ENCODE data around the gene ETV1.
"Not testable (repeated sequence)": the region's sequence is repeated elsewhere in the genome, so short reads cannot be mapped to it uniquely, and the experiment has no call there.

ETV1 gene

DNA sequence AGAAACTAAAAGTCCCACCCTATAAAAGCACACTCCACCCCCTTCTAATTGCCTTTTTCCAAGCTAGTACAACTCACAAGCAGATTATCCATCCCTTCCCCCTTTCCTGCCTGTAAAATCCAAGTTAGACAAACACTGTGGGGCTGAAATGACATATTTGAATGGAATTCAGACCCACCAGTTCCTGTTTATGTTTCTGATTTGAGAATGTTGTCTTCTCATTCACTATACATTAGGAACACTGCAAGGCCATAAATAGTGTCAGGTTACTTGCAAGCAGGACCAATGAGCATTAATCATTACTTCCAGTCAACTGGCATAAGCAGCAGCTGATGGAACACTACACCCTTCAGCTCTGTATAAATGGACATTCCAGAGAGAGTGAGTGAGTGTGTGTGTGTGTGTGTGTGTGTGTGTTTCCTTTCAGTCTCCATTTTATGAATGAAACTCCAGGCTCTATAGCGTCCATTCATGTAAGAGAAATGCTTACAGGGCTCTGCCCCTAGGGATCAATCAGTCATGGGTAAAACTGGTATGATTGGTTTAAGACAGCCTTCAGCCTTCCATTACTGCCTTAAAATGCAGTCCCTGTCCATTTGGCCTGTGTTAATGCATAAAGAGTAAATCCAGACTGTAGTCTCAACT, 69.3 kb downstream of the ETV1 start:
- peak; percentile 90 for DNase-seq

DNA sequence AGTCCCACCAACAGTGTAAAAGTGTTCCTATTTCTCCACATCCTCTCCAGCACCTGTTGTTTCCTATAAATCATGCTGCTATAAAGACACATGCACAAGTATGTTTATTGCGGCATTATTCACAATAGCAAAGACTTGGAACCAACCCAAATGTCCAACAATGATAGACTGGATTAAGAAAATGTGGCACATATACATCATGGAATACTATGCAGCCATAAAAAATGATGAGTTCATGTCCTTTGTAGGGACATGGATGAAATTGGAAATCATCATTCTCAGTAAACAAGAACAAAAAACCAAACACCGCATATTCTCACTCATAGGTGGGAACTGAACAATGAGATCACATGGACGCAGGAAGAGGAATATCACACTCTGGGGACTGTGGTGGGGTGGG, 71.1 kb downstream of the ETV1 start:
- not testable (repeated sequence) for DNase-seq

DNA sequence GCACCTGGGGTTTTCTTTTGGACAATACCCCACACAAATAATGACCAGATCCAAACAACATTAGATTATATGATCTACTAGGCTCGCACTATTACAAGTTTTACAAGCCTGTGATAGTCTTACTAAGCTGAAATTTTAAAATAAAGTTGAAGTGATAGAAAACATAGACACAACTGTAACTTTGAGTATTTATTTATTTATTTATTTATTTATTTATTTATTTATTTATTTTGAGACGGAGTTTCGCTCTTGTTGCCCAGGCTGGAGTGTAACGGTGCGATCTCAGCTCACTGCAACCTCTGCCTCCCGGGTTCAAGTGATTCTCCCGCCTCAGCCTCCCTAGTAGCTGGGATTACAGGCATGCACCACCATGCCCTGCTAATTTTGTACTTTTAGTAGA, 72.4 kb downstream of the ETV1 start:
- not testable (repeated sequence) for DNase-seq

DNA sequence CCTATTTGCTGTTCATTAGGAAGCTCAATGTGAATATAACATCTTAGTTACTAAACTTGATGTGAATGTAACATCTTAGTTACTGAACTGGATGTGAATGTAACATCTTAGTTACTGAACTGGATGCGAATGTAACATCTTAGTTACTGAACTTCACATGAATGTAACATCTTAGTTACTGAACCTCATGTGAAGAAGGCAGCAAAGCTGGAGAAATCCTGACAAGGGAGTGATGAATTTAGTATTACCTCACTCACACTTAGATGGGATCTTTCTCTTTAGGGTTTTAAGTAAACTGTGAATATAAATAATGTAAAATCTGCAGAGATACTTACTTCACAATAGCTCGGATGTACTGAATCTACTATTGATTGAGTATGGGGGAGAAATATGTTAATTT, 73.6 kb downstream of the ETV1 start:
- no peak for DNase-seq

DNA sequence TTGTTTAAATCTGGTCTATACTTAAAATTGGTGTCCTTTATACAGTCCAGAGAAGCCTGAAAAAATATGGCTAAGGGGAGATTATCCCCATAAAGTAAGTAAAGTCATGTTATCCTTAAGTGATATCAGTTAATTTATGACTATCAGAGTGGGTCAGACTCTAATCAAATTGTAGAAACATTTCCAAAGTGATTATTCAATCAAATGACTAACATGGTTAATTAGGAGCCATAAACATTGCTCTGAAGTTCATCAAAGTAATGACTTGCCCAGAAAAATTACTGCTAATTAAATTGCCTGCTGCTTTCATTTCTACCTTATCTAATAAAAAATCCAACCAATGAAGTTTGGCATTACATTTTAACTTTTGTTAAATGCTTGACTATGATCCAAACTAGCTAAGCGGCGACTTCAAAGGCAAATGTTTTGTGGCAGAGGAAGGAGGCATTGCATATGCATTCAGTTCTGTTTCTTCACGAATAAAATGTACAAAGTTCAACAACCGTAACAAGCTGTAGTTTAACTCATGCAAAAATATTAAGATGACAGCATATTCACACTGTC, 76.7 kb downstream of the ETV1 start:
- DNase-seq: no peak

DNA sequence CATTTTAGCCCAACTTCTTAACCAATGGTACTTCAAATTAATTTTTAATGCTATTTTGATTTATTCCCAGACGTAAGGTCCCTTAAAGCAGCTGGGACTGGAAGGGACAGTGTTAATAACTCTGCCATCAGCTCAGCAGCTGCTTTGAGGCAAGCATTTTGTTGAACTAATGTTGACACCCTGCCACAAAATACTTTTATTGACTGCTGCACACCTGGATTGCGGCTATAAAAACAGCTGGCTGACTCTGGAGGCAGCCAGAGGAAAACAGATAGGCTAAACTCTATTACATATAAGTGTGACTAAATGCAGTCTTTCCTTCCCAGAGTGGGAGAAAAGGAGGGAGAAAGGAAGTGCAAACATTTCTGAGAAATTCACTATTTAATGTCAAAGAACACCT, 77.6 kb downstream of the ETV1 start:
- DNase-seq: no peak

DNA sequence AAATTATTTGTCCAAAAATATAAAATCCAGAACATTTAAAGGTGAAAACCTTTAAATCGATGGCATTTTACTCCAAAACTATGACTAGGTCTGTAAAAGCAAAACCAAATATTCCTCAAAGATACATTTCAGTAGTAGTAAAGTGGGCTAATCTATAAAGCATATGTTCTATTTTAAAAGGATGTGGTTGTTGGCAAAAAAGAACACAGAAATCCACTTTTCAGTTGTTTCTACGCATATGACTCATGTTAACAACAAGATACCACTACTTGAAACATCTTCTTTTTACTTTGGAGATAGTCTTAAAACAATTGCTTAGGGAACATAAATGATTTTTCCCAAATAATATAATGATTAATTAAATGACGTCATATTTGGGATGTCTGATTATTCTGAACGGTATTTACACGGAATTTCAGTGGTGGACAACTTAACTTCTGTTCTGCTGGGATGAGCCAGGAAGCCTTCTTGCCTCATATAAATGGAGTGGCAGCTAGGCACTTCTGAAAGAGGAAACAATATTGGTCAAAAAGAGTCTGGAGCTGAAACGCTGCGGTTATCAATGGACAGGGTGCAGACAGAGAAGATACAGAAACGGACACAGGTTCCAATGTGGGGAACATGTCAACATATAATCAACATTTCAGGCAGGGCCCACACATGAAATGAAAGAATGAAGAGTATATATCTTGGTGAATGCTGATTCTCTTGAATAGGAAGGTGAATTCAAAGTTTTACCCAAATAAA, 78.5 kb downstream of the ETV1 start:
- no peak for DNase-seq

DNA sequence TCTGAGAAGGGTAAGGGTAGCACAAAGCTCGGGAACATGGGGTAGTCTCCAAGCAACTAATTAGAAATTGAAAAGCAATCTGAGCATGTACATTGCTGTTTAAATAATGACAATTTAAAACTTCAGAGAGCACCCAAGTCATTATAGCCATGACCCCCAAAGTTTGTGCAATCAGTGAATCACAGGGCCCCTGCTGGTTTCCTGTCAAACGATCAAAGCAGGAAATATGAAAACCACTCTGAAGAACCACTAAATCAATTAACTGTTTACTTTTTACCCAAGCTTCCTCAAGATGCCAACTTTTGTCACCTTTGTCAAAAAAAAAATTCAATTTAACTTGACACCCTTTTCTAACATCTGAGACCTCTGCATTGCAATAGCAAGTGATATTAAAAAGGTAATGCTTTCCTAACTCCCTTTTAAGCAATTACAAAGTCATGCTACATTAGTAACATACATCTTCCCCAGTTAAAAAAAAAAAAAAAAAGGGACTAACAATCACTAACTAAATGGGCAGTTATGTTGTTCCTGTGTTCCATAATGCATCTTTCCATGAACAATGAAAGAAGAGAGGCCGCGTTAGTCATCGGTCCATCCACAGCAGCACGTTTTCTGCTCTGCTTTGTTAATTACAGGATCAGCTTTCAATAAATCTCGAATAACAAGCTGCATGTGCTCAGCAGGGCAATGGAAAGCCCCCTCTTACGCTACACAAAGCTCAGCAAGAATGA, 80.6 kb downstream of the ETV1 start:
- DNase-seq: no peak

DNA sequence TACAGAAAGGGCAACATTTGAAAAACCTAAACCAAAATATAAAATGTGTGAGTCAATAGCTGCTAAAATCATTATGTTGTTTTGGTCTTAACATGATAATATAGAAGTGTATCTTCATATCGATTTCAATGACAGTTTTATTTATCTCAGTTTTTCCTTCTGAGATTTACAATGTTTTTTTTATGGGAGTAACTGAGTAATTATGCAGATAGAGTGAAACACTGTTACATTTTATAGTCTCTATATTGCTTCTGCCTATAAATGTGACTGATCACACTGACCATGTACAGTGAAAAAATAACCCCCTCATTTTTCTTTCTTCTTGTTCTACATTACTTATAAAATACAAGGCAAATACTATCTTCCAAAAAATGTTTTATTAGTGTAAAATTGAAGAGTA, 81.6 kb downstream of the ETV1 start:
- DNase-seq: no peak

DNA sequence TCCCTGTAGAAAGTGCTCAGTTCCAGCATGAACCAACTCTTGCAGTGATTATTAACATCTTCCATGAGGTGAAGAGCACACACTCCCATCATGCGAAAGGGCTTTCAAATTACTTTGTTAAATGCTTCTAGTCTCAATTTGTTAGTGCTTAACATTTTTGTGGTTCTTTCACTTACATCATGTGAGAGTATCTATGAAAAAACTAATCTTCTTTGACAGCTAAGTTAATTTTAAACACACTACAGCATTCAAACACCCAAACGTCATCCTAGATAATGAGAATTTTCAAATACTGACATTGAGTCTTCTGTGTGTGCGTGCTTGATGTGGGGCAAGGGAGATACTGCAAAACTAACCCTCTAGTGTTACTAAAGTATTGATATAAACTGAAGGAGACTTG, 84.8 kb downstream of the ETV1 start:
- DNase-seq: no peak

DNA sequence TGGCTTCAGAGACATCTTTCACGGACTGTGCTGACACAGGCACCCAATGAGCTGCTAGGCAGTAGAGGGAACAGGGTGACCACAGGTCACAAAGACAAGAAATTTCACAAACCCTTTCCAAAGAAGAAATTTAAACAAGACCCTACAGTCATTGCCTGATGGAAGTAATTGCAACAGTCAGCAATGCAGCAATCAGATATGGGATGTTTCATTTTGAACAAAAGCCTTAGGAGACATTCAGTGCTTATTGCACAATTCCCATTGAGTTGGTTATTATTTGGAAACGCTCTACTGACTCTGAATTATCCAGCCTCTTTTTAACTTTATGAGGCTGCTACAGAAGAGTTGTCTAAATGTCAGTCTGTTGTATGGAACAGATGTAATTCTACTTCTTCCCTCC, 85.5 kb downstream of the ETV1 start:
- DNase-seq: no peak

DNA sequence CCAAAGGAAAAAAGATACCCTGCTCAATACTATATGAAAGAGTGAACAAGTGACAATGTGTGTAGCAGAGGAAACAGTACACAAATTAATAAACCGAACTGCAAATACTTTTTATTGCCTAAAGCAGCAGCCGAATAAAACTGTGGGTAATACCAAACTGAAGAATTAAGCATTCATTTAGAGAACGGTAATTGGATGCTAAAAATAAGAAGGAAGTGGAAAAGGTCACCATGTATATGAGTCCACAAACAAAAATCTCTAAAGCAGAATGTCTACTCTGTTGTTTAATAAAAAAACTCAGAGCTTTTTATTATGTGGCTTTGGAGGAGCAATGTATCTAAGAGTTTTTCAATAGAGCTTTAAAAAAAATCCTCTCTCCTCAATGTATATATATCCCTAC, 87.9 kb downstream of the ETV1 start:
- no peak for DNase-seq

DNA sequence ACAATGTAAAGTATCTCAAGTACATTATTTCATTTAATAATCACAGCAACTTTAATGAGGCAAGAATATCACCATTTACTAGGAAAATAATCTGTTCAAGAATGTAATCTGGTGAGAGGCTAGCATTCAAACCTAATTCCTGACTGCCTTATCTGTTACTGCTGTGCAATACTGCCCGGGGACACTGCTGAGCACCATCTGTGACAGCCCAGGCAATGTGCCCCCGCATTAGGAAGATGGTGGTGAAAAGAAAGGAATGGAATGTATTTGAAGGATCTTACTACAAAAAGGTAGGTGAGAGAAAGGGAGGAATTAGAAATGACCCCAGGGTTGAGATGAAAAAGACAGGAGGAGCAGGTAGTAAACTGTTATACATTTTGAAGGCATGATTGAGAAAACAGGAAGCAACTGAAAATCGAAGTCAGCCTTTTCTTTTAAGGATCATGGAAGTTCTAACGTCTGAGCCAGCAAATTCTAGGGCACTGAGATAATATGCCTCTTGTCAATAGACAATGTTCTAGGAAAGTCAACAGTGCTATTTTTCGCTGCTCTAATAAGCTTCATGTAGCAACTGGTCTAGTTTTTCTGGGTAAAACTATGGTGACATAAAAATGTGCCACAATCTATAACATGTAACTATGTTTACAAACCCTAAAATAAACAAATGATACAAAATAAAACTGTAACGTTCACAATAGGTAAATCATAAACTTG, 90.4 kb downstream of the ETV1 start:
- DNase-seq: no peak

DNA sequence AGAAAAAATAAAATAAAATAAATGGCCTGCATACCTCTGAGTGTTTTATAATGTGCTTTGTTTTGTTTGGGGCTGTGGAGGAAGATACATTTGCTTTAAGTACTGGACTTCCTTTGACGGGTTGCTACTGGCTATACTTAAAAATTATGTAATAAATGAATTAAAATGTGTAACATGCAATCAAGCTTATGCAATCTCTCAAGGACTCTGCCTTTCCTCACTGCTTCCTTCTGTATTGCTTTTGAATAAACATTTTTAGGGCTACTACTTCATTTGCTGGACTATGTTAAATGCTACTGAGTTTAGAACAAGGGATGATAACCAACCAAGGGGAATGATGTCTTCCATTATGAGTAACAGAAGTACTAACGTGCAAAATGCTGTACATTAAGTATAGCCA, 91.6 kb downstream of the ETV1 start:
- no peak for DNase-seq

DNA sequence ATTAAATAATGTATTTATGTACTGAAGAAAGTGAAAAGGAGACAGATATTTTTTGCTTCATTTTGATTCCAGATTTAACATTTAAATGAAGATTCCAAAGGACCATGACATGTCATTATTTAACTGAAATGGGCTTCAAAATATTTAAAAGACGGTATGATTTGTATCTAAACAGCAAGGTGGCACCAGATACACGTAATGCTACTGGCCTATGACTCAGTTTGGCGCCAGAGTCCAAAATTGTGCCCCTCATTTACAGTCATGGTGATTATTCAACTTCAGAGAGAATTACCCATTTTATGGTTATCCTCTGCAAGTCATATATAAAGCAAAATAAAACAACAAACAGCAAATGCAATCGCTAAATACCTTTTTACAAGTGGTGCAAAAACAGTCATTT, 94.5 kb downstream of the ETV1 start:
- DNase-seq: no peak

DNA sequence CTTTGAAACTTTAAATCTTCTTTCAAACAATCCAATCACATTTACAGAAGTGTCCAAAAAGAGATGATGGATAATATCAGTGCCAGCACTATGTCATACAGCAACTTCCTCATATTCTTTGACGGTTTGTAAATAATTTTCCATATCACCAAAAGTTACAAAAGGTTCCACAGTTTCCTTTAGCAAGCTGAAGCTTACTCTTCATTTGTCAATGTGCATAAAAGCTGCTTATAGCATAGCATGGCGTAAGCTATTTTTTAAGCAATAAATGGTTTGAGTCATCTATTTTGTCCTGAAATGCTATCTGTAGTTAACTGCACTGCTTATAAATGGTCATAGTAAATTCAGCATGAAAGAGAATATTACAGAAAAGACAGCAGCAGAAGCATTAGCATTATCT, 95.1 kb downstream of the ETV1 start:
- no peak for DNase-seq

DNA sequence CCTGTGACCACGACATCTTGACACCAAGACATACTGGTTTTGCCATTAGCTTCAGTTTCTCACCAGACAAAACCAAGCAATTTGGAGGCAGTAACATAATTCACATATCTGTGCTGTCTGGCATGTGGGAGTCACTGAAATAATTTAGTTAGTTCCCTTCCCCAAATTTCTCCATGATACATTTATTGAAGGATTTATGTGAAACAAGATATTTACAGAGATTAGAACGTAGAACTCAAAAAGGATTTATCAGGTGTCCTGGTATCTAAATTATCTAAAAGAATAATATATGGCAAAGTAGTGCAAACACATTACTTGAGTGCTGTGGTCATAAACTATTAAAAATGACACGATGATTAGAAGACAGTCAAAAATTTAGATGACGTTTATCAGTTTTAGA, 98.7 kb downstream of the ETV1 start:
- no peak for DNase-seq

DNA sequence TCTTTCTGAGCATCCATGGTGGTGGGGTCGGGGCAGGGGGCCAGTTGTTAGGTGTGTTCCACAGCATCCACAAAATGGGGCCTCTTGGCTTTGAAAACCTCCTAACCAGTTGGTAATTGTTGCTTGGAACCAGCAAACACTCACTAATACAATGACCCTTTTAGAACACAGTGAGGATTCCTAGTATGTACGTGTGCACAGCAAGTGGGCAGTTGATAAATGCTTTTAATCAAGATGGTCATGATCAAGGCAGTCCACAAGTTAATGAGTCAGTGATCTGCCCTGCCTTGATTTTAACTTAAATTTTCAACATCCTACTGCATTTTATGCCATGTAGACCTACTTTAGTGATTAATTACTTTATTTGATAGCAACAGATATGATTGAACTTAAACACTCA, 103.1 kb downstream of the ETV1 start:
- no peak for DNase-seq

DNA sequence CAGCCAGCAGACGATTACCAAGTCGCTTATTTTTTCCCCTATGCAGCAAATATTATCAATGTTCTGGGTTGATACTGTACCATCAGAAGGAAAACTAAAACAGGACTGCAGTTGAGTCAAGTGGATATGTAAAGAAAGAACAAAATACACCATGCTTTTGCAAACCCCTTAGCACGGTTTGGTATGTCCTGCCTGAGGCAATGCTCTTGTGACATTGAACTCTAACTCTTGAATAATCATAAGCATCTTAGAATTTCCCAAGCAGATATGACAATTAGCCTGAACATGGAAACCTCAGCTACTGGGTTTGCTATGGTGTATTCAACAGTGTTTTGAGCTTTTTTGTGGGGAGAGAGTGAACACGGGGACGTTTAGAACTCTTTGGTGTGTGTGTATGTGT, 107.4 kb downstream of the ETV1 start:
- DNase-seq: no peak

DNA sequence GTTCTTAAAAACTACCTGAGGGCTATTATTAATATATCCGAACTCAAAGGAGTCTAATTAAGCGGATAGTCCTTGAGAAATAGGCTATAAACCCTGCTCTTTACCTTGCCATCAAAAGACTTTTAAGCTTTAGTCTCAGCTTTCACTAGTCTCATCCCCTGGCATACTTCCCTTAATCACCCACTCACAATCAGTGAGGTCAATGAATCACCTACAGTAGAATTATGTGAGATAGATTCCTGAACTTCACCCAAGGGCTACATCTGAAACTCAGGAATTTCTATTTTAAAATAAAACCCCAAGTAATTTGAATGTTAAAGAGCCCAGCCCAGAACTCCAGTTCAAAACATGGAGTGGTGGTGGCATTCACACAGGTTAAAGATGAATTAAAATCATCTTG, 108.7 kb downstream of the ETV1 start:
- DNase-seq: no peak

DNA sequence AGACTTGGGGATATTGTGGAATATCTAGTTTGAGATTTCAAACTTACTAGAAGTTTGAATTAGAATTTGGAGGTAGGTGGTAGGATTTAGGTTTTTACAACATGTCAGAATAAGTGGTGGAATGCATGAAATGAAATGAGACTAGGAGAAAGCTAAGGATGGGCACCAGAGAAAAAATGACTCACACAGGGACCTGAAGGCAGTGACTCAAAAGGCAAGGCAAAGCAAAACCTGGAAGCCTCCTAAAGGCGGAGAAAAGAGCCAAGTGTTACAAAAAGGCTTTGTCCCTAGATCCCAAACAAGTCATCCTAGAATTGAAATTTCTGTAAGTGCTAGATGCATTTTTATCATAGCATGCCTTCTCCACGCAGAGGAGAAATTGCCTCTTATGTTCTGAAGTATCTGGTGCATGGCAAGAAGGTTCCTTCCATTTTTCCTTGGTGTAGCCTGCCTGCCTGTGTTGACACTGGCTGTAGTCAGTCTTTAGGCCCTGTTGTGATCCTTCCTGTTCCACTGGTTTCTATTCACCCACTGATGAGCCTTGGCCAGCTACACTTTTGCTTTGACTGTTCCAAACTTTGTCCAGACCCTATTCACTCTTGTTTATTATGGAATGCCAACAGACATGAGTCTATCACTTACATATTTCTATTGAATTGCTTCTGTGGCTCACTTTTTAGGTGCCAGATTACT, 109.3 kb downstream of the ETV1 start:
- no peak for DNase-seq

DNA sequence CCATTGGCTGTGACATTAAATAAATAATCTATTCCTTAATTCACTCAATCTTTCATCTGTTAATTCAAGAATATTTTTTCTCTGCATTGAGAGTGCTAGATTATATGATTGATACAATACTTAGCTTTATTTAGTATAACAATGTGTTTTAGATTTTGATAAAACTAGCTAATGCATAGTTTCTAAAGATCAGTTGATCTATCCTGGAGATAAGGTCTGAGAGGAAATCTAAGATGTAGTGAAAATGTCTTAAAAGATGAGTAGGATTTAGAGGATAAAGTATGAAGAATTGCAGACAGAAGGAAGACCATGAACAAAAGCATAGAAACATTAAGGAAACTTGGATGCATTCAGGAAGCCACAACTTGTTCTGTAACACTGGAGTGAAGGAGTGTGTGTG, 110.3 kb downstream of the ETV1 start:
- DNase-seq: no peak

DNA sequence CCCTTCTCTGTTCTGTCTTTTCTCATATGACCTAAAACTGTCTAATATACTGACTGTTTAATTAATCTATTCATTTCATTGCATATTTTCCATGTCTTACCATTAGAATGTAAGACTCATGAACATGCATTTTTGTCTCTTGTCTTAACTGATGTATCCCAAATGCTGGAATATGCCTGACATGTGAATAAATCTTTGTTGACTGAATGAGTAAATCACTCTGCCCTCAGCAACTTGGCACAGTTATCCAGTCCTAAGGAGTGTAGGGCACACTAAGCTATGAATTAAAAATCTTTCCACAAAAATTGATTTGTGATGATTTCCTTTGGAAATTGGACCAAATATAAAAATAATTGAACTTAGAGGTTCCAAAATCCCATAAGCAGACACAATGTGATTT, 111.3 kb downstream of the ETV1 start:
- DNase-seq: no peak

All from left hindlimb (tissue), 1 donor.